Measurements from ENCODE around the gene AUTS2. TPM values are rescaled to one million over a fixed set of nuclear protein-coding genes. Genes with fewer than 3 reads are reported as not detected.

AUTS2 gene
- total and polyA plus RNA-seq, 2 experiments from 2014 or later = 32.0 to 91.0 TPM

DNA sequence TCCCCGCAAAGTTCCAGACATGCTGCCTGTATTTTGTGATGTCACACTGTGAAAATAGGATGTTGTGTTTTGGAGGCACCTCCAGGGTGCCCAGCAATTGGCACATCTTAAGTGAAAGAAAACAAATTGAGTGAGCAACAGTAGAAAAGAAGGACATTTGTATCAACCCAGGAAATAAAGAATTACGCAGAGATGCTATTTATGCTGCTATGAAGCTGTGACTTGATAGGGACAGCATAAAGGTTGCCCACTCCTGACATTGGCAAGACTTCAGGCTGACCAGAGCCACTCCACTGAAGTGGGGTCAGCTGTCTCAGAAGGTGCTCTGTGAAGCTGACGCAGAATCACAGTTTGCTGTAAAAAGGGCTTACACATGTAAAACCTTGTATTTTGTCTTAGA lies 803.8 kb downstream of the AUTS2 start:
- H3K4me3 ChIP-seq = no peak overlapping the region
- no peak for DNase-seq (ENCODE audit: low spot score)
- no peak overlapping the region for H2AFZ ChIP-seq
- H3K79me2 ChIP-seq (replicated peaks; ENCODE audit: insufficient read depth) = no peaks in the 10 kb centered on the region
- H3K9me2 ChIP-seq (ENCODE audit: insufficient read depth) = no peaks in the 10 kb centered on the region; the same call in 1 of the 2 replicates
- ATAC-seq = no peak
- H4K20me1 ChIP-seq (replicated peaks; ENCODE audit: insufficient read depth) = no peaks in the 10 kb centered on the region
- TF ChIP-seq POLR2AphosphoS5 (IDR thresholded peaks at IDR 0.05; ENCODE audit: low read depth) = no peak
- no peak for TF ChIP-seq CREB1 (CRISPR knock-in tag; IDR thresholded peaks at IDR 0.05; ENCODE audit: low read depth)
- no peak for TF ChIP-seq ZNF114 (CRISPR knock-in tag; IDR thresholded peaks at IDR 0.05)
- no peak for TF ChIP-seq STAT1 (IDR thresholded peaks at IDR 0.05; ENCODE audit: unreplicated experiment)
- no peak for TF ChIP-seq REST (IDR thresholded peaks at IDR 0.05; ENCODE audit: unreplicated experiment)
- no peak for TF ChIP-seq ETS1 (IDR thresholded peaks at IDR 0.05)
- TF ChIP-seq, protein P1, sequence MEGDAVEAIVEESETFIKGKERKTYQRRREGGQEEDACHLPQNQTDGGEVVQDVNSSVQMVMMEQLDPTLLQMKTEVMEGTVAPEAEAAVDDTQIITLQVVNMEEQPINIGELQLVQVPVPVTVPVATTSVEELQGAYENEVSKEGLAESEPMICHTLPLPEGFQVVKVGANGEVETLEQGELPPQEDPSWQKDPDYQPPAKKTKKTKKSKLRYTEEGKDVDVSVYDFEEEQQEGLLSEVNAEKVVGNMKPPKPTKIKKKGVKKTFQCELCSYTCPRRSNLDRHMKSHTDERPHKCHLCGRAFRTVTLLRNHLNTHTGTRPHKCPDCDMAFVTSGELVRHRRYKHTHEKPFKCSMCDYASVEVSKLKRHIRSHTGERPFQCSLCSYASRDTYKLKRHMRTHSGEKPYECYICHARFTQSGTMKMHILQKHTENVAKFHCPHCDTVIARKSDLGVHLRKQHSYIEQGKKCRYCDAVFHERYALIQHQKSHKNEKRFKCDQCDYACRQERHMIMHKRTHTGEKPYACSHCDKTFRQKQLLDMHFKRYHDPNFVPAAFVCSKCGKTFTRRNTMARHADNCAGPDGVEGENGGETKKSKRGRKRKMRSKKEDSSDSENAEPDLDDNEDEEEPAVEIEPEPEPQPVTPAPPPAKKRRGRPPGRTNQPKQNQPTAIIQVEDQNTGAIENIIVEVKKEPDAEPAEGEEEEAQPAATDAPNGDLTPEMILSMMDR (conservative IDR thresholded peaks at IDR 0.05; ENCODE audit: low read depth in 2 of 2) = no peak
- TF ChIP-seq ZNF331 (CRISPR knock-in tag; IDR thresholded peaks at IDR 0.05; ENCODE audit: low read depth) = no peak
- no peak for TF ChIP-seq NANOG (IDR thresholded peaks at IDR 0.05; ENCODE audit: borderline replicate concordance)
- TF ChIP-seq EZH2 (IDR thresholded peaks at IDR 0.05; ENCODE audit: low read depth, unreplicated experiment) = no peak
- no peak for TF ChIP-seq ZNF462 (CRISPR knock-in tag; IDR thresholded peaks at IDR 0.05)
- TF ChIP-seq JUNB (IDR thresholded peaks at IDR 0.05; ENCODE audit: unreplicated experiment) = no peak
- no peak for TF ChIP-seq EZH2phosphoT487 (IDR thresholded peaks at IDR 0.05; ENCODE audit: unreplicated experiment)
- no peaks in the 10 kb centered on the region for H3F3A ChIP-seq (replicated peaks; ENCODE audit: low read depth)
- Mint-ChIP-seq H3K4me3 (no peak overlapping the region), H3K9me3 (no peaks in the 10 kb centered on the region), H3K27ac (no peak overlapping the region), H3K27me3 (ENCODE audit: insufficient read depth, low read depth, poor library complexity) (no peaks in the 10 kb centered on the region), H3K4me1 (peaks cover 2% of the 10 kb centered on the region; the same call in 1 of the 3 replicates), H3K36me3 (ENCODE audit: low read depth) (no peaks in the 10 kb centered on the region)
- H3K4me2 ChIP-seq = no peak overlapping the region
- no peaks in the 10 kb centered on the region for H3K4me1 ChIP-seq (ENCODE audit: insufficient read depth)
- no peak overlapping the region for H3K27ac ChIP-seq (ENCODE audit: low read depth)
- no peaks in the 10 kb centered on the region for H3K36me3 ChIP-seq (ENCODE audit: insufficient read depth)
- no peaks in the 10 kb centered on the region for H3K27me3 ChIP-seq (ENCODE audit: insufficient read depth)

All from GM23338 (cell line).